Measurements from ENCODE around the gene PPP2R3B. TPM values are rescaled to one million over a fixed set of nuclear protein-coding genes. Genes with fewer than 3 reads are reported as not detected.

PPP2R3B gene
- polyA plus RNA-seq, 1 donor from 2014 or later = 41.7 TPM

- H3K4me2 ChIP-seq (ENCODE audit: low read length) = no peak overlapping the region
- no peaks in the 10 kb centered on the region for H3F3A ChIP-seq (ENCODE audit: insufficient read depth, low read length, poor library complexity, severe bottlenecking)
- H3K36me3 ChIP-seq (ENCODE audit: insufficient read depth, low read length) = no peaks in the 10 kb centered on the region
- H3K27me3 ChIP-seq (ENCODE audit: insufficient read depth, low read depth, low read length) = no peaks in the 10 kb centered on the region
- H3K27ac ChIP-seq (ENCODE audit: low read length) = no peak overlapping the region
- no peaks in the 10 kb centered on the region for H3K9me2 ChIP-seq (ENCODE audit: insufficient read depth, low read length)
- TF ChIP-seq RAD21 (conservative IDR thresholded peaks at IDR 0.05) (no peak), EP300 (conservative IDR thresholded peaks at IDR 0.05; ENCODE audit: poor library complexity, severe bottlenecking) (no peak), MXI1 (conservative IDR thresholded peaks at IDR 0.05; ENCODE audit: poor library complexity, severe bottlenecking) (no peak), EZH2 (IDR thresholded peaks at IDR 0.05; ENCODE audit: borderline replicate concordance, insufficient read depth, low read length, poor library complexity, severe bottlenecking) (no peak), TAF1 (IDR thresholded peaks at IDR 0.05; ENCODE audit: low read depth) (no peak), REST (IDR thresholded peaks at IDR 0.05; ENCODE audit: borderline replicate concordance) (no peak), POLR2AphosphoS5 (IDR thresholded peaks at IDR 0.05) (no peak)
- TF ChIP-seq, protein P1, sequence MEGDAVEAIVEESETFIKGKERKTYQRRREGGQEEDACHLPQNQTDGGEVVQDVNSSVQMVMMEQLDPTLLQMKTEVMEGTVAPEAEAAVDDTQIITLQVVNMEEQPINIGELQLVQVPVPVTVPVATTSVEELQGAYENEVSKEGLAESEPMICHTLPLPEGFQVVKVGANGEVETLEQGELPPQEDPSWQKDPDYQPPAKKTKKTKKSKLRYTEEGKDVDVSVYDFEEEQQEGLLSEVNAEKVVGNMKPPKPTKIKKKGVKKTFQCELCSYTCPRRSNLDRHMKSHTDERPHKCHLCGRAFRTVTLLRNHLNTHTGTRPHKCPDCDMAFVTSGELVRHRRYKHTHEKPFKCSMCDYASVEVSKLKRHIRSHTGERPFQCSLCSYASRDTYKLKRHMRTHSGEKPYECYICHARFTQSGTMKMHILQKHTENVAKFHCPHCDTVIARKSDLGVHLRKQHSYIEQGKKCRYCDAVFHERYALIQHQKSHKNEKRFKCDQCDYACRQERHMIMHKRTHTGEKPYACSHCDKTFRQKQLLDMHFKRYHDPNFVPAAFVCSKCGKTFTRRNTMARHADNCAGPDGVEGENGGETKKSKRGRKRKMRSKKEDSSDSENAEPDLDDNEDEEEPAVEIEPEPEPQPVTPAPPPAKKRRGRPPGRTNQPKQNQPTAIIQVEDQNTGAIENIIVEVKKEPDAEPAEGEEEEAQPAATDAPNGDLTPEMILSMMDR (IDR thresholded peaks at IDR 0.05; ENCODE audit: poor library complexity, severe bottlenecking) = no peak
- no peak overlapping the region for H3K4me3 ChIP-seq (ENCODE audit: low read length)
- H3K9ac ChIP-seq (ENCODE audit: low read length) = no peak overlapping the region
- no peaks in the 10 kb centered on the region for H4K20me1 ChIP-seq (ENCODE audit: insufficient read depth)
- no peaks in the 10 kb centered on the region for H3K9me3 ChIP-seq (ENCODE audit: low read length)
- H3K79me2 ChIP-seq (replicated peaks; ENCODE audit: insufficient read depth, low read length) = no peaks in the 10 kb centered on the region
- no peak overlapping the region for H2AFZ ChIP-seq (ENCODE audit: low read depth, low read length)
Observed at GRCh38 chrX:413322-414201, 26.9 kb upstream of the PPP2R3B start.

DNA sequence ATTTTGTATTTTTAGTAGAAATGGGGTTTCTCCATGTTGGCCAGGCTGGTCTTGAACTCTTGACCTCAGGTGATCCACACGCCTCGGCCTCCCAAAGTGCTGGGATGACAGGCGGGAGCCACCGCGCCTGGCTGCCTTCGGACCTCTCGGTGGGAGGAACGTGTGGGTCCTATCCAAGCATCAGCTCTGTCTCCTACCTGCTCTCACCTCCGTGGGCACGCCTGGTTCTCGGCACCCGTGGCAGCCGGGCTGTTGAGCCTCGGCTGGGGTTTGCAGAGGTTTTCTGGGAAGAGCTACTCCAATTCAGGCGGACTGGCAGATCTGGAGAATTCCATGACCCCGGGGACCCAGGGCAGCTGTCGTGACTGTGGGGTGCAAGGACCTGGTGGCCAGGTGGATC, 23.6 kb upstream of the PPP2R3B start:
- no peaks in the 10 kb centered on the region for H3K36me3 ChIP-seq (ENCODE audit: insufficient read depth, low read length)
- TF ChIP-seq EZH2 (IDR thresholded peaks at IDR 0.05; ENCODE audit: borderline replicate concordance, insufficient read depth, low read length, poor library complexity, severe bottlenecking) (no peak), RAD21 (conservative IDR thresholded peaks at IDR 0.05) (no peak), MXI1 (conservative IDR thresholded peaks at IDR 0.05; ENCODE audit: poor library complexity, severe bottlenecking) (no peak), REST (IDR thresholded peaks at IDR 0.05; ENCODE audit: borderline replicate concordance) (no peak), EP300 (conservative IDR thresholded peaks at IDR 0.05; ENCODE audit: poor library complexity, severe bottlenecking) (no peak), SMC3 (conservative IDR thresholded peaks at IDR 0.05; ENCODE audit: poor library complexity) (no peak), POLR2AphosphoS5 (IDR thresholded peaks at IDR 0.05) (no peak), TAF1 (IDR thresholded peaks at IDR 0.05; ENCODE audit: low read depth) (no peak)
- TF ChIP-seq, protein P1 (IDR thresholded peaks at IDR 0.05; ENCODE audit: poor library complexity, severe bottlenecking) = no peak
- H4K20me1 ChIP-seq (ENCODE audit: insufficient read depth) = no peaks in the 10 kb centered on the region
- H3K9ac ChIP-seq (ENCODE audit: low read length) = no peak overlapping the region
- no peaks in the 10 kb centered on the region for H3K27me3 ChIP-seq (ENCODE audit: insufficient read depth, low read depth, low read length)
- no peaks in the 10 kb centered on the region for H3K79me2 ChIP-seq (replicated peaks; ENCODE audit: insufficient read depth, low read length)
- no peaks in the 10 kb centered on the region for H3K9me3 ChIP-seq (ENCODE audit: low read length)
- H3F3A ChIP-seq (ENCODE audit: insufficient read depth, low read length, poor library complexity, severe bottlenecking) = no peaks in the 10 kb centered on the region
- H2AFZ ChIP-seq (ENCODE audit: low read depth, low read length) = no peak overlapping the region
- no peak overlapping the region for H3K27ac ChIP-seq (ENCODE audit: low read length)
- H3K9me2 ChIP-seq (ENCODE audit: insufficient read depth, low read length) = no peaks in the 10 kb centered on the region
- H3K4me2 ChIP-seq (ENCODE audit: low read length) = no peak overlapping the region
- H3K4me3 ChIP-seq (ENCODE audit: low read length) = no peak overlapping the region

Data from neural cell (in vitro differentiated cells).